ENCODE measurements around the gene UCN3. TPM values are rescaled to one million over a fixed set of nuclear protein-coding genes. Genes with fewer than 3 reads are reported as not detected.

The UCN3 gene
- total RNA-seq, 4 donors from 2014 or later: not detected

GRCh38 chr10:5343979-5344378, 20.8 kb upstream of the UCN3 start:
- no peak overlapping the region for H3K27ac ChIP-seq
- intact Hi-C loops (cut with DNase I; ENCODE audit: low total_unique reads): no loop called here
- no peak for TF ChIP-seq POLR2A (IDR thresholded peaks at IDR 0.05)
- no peak for TF ChIP-seq CTCF (IDR thresholded peaks at IDR 0.05)
- H3K9me3 ChIP-seq: no peaks in the 10 kb centered on the region
- H3K27me3 ChIP-seq: no peaks in the 10 kb centered on the region
- DNase-seq: no peak
- no peaks in the 10 kb centered on the region for H3K36me3 ChIP-seq
- H3K4me1 ChIP-seq: no peaks in the 10 kb centered on the region
- H3K4me3 ChIP-seq: no peak overlapping the region

- DNase-seq: no peak
- intact Hi-C loops (cut with DNase I; ENCODE audit: low total_unique reads): no loop called here
- H3K9me3 ChIP-seq: no peaks in the 10 kb centered on the region
- H3K27me3 ChIP-seq: no peaks in the 10 kb centered on the region
- H3K36me3 ChIP-seq: no peaks in the 10 kb centered on the region
- H3K4me3 ChIP-seq: no peak overlapping the region
- H3K4me1 ChIP-seq: no peaks in the 10 kb centered on the region
- no peak overlapping the region for H3K27ac ChIP-seq
- TF ChIP-seq POLR2A (IDR thresholded peaks at IDR 0.05): no peak
- no peak for TF ChIP-seq CTCF (IDR thresholded peaks at IDR 0.05)
These were observed 20.0 kb upstream of the UCN3 start for GRCh38 chr10:5344746-5345145.

GRCh38 chr10:5346881-5347280, 17.9 kb upstream of the UCN3 start:
- Histone ChIP-seq H3K4me1 (no peaks in the 10 kb centered on the region), H3K36me3 (no peaks in the 10 kb centered on the region), H3K27ac (no peak overlapping the region), H3K4me3 (no peak overlapping the region), H3K27me3 (no peaks in the 10 kb centered on the region), H3K9me3 (no peaks in the 10 kb centered on the region)
- DNase-seq: no peak
- no peak for TF ChIP-seq CTCF (IDR thresholded peaks at IDR 0.05)
- no peak for TF ChIP-seq POLR2A (IDR thresholded peaks at IDR 0.05)
- intact Hi-C loops (cut with DNase I; ENCODE audit: low total_unique reads): no loop called here

- no peaks in the 10 kb centered on the region for H3K27me3 ChIP-seq
- TF ChIP-seq CTCF (IDR thresholded peaks at IDR 0.05): no peak
- no peak for TF ChIP-seq POLR2A (IDR thresholded peaks at IDR 0.05)
- H3K27ac ChIP-seq: no peak overlapping the region
- DNase-seq: no peak
- no peaks in the 10 kb centered on the region for H3K9me3 ChIP-seq
- H3K4me3 ChIP-seq: no peak overlapping the region
- H3K36me3 ChIP-seq: no peaks in the 10 kb centered on the region
- H3K4me1 ChIP-seq: no peaks in the 10 kb centered on the region
- intact Hi-C loops (cut with DNase I; ENCODE audit: low total_unique reads): no loop called here
These were observed 15.4 kb upstream of the UCN3 start for GRCh38 chr10:5349362-5349761.

- no peaks in the 10 kb centered on the region for H3K4me1 ChIP-seq
- TF ChIP-seq CTCF (IDR thresholded peaks at IDR 0.05): no peak
- no peak for TF ChIP-seq POLR2A (IDR thresholded peaks at IDR 0.05)
- H3K9me3 ChIP-seq: no peaks in the 10 kb centered on the region
- DNase-seq: no peak
- no peak overlapping the region for H3K4me3 ChIP-seq
- no peaks in the 10 kb centered on the region for H3K27me3 ChIP-seq
- intact Hi-C loops (cut with DNase I; ENCODE audit: low total_unique reads): no loop called here
- no peaks in the 10 kb centered on the region for H3K36me3 ChIP-seq
- H3K27ac ChIP-seq: no peak overlapping the region
These were observed 10.7 kb upstream of the UCN3 start for GRCh38 chr10:5354068-5354467.

Data from uterus (tissue), 4 donors.